ENCODE results near the gene SIRPB2. TPM values are rescaled to one million over a fixed set of nuclear protein-coding genes. Genes with fewer than 3 reads are reported as not detected.

The SIRPB2 gene
- polyA plus RNA-seq, 1 donor (not counting 4 experiments of a cell fraction or from before 2014, with no cell fraction given): 1.6 TPM

GRCh38 chr20:1437235-1437904 lies 53.9 kb downstream of the SIRPB2 start:
- Histone ChIP-seq H3K27me3 (ENCODE audit: control insufficient read depth, extremely low read depth, insufficient read depth, low read length) (no peaks in the 10 kb centered on the region), H3K79me2 (ENCODE audit: control insufficient read depth, insufficient read depth, low read length) (no peaks in the 10 kb centered on the region), H3K9ac (ENCODE audit: control insufficient read depth, extremely low read depth, insufficient read depth, low read length) (no peak overlapping the region), H4K20me1 (ENCODE audit: control insufficient read depth, extremely low read depth, insufficient read depth, low read length) (no peaks in the 10 kb centered on the region), H3K9me1 (ENCODE audit: control insufficient read depth, extremely low read depth, insufficient read depth, low read length) (no peaks in the 10 kb centered on the region), H3K4me2 (ENCODE audit: control insufficient read depth, extremely low read depth, insufficient read depth, low read depth, low read length) (no peak overlapping the region), H3K4me3 (ENCODE audit: control insufficient read depth in 2 of 3, extremely low read depth in 1 of 3, insufficient read depth in 2 of 3, low read depth in 1 of 3, low read length in 3 of 3) (no peak overlapping the region), H2AFZ (ENCODE audit: control insufficient read depth, low read length) (no peak overlapping the region), H3K27ac (ENCODE audit: control insufficient read depth, insufficient read depth, low read length) (no peak overlapping the region), H3K9me3 (ENCODE audit: control insufficient read depth, low read depth, low read length) (no peaks in the 10 kb centered on the region), H3K36me3 (ENCODE audit: control insufficient read depth in 2 of 2, extremely low read depth in 1 of 2, insufficient read depth in 2 of 2, low read length in 2 of 2) (peaks cover 4 to 5% of the 10 kb centered on the region in 2 experiments), H3K4me1 (ENCODE audit: control insufficient read depth, extremely low read depth, insufficient read depth, low read length) (peaks cover 4% of the 10 kb centered on the region)
- DNase-seq (ENCODE audit: low read depth, low spot score): peak; percentile 57
- no peak for TF ChIP-seq EZH2 (IDR thresholded peaks at IDR 0.05; ENCODE audit: low read length)
- peak; percentile 84 to 96 (median 91) for TF ChIP-seq CTCF (optimal IDR thresholded peaks at IDR 0.05 in 1 of 3, IDR thresholded peaks at IDR 0.05 in 1 of 3, conservative IDR thresholded peaks at IDR 0.05 in 1 of 3; ENCODE audit: extremely low read depth in 1 of 3, insufficient read depth in 2 of 3, low read length in 3 of 3)
- dilution Hi-C loops (cut with MboI; ENCODE audit: extremely low pct_ligation_motif_present, low sequenced_read_pairs): no loop called here
- peak; percentile 67 for FAIRE-seq

GRCh38 chr20:1436263-1436662 lies 55.0 kb downstream of the SIRPB2 start:
- no peak for FAIRE-seq

More at GRCh38 chr20:1436263-1436662, 55.0 kb downstream of the SIRPB2 start:
- dilution Hi-C loops (cut with MboI; ENCODE audit: extremely low pct_ligation_motif_present, low sequenced_read_pairs): no loop called here
- Histone ChIP-seq H3K27me3 (ENCODE audit: control insufficient read depth, extremely low read depth, insufficient read depth, low read length) (no peaks in the 10 kb centered on the region), H3K9ac (ENCODE audit: control insufficient read depth, extremely low read depth, insufficient read depth, low read length) (no peak overlapping the region), H3K9me1 (ENCODE audit: control insufficient read depth, extremely low read depth, insufficient read depth, low read length) (no peaks in the 10 kb centered on the region), H4K20me1 (ENCODE audit: control insufficient read depth, extremely low read depth, insufficient read depth, low read length) (no peaks in the 10 kb centered on the region), H3K36me3 (ENCODE audit: control insufficient read depth in 2 of 2, extremely low read depth in 1 of 2, insufficient read depth in 2 of 2, low read length in 2 of 2) (peaks cover 0 to under 1% of the 10 kb centered on the region in 2 experiments), H3K79me2 (ENCODE audit: control insufficient read depth, insufficient read depth, low read length) (no peaks in the 10 kb centered on the region), H2AFZ (ENCODE audit: control insufficient read depth, low read length) (no peak overlapping the region), H3K4me2 (ENCODE audit: control insufficient read depth, extremely low read depth, insufficient read depth, low read depth, low read length) (no peak overlapping the region), H3K4me3 (ENCODE audit: control insufficient read depth in 2 of 3, extremely low read depth in 1 of 3, insufficient read depth in 2 of 3, low read depth in 1 of 3, low read length in 3 of 3) (no peak overlapping the region), H3K9me3 (ENCODE audit: control insufficient read depth, low read depth, low read length) (no peaks in the 10 kb centered on the region), H3K4me1 (ENCODE audit: control insufficient read depth, extremely low read depth, insufficient read depth, low read length) (peaks cover 4% of the 10 kb centered on the region), H3K27ac (ENCODE audit: control insufficient read depth, insufficient read depth, low read length) (no peak overlapping the region)
- TF ChIP-seq EZH2 (IDR thresholded peaks at IDR 0.05; ENCODE audit: low read length) (no peak), CTCF (optimal IDR thresholded peaks at IDR 0.05 in 1 of 3, IDR thresholded peaks at IDR 0.05 in 1 of 3, conservative IDR thresholded peaks at IDR 0.05 in 1 of 3; ENCODE audit: extremely low read depth in 1 of 3, insufficient read depth in 2 of 3, low read length in 3 of 3) (no peak)
- no peak for DNase-seq (ENCODE audit: low read depth, low spot score)

Measured in keratinocyte (primary cell).